ENCODE measurements around the gene CLNK. TPM values are rescaled to one million over a fixed set of nuclear protein-coding genes. Genes with fewer than 3 reads are reported as not detected.

The CLNK gene
- total RNA-seq, 4 donors from 2014 or later: not detected

DNA sequence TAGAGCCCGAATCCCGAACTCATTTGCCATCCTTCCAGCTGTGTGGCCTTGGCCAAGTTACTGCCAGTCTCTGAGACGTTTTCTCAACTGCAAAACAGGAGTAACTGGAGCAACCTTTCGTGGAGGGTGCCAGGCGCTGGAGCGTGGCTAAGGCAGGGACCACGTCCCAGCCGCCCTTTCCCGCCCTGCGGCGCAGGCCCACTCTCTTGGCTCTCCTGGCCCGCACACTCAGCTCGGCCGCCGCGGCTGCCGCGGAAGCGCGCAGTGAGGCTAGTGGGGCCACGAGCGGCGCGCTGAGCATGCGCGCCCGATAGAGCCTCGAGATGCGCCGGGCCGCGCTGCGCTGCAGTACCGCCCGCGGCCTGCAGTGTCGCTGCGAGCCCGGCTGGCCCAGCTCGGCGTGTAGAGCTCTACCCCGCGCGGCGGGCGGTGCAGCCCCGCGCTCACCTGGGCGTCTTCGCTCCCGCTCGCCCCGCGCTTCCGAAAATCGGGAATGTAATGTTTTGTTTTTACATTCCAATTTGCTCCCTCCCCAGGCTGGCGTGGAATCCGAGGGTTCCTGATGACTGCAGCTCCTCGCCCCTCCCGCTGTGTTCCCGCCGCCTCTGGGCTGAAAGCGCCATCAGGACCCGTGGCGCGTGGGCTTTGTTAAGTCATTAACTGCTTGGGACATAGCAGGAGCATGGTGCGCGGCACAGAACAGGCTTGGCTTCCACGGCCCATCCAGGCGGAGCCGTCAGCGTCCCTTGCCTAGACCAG is 223.3 kb downstream of the CLNK start:
- Histone ChIP-seq H3K4me1 (peaks cover 6 to 10% of the 10 kb centered on the region in 2 donors), H3K27me3 (no peaks in the 10 kb centered on the region), H3K9me3 (no peaks in the 10 kb centered on the region), H3K27ac (no peak overlapping the region), H3K4me3 (replicated peaks in 1 of 3) (peak overlapping the region in 1 of 3 donors; percentile 9), H3K36me3 (no peaks in the 10 kb centered on the region)
- TF ChIP-seq, protein P1, sequence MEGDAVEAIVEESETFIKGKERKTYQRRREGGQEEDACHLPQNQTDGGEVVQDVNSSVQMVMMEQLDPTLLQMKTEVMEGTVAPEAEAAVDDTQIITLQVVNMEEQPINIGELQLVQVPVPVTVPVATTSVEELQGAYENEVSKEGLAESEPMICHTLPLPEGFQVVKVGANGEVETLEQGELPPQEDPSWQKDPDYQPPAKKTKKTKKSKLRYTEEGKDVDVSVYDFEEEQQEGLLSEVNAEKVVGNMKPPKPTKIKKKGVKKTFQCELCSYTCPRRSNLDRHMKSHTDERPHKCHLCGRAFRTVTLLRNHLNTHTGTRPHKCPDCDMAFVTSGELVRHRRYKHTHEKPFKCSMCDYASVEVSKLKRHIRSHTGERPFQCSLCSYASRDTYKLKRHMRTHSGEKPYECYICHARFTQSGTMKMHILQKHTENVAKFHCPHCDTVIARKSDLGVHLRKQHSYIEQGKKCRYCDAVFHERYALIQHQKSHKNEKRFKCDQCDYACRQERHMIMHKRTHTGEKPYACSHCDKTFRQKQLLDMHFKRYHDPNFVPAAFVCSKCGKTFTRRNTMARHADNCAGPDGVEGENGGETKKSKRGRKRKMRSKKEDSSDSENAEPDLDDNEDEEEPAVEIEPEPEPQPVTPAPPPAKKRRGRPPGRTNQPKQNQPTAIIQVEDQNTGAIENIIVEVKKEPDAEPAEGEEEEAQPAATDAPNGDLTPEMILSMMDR (IDR thresholded peaks at IDR 0.05): peak in 5 of 6 experiments; percentile 61 to 98 (median 78)
- TF ChIP-seq POLR2A (IDR thresholded peaks at IDR 0.05): no peak
- intact Hi-C loops (cut with DNase I): no loop called here
- WGBS, 2 donors: 7 to 13% methylated on average over 23 to 31 of the region's 72 CpGs
- DNase-seq: peak; percentile 40 to 50

DNA sequence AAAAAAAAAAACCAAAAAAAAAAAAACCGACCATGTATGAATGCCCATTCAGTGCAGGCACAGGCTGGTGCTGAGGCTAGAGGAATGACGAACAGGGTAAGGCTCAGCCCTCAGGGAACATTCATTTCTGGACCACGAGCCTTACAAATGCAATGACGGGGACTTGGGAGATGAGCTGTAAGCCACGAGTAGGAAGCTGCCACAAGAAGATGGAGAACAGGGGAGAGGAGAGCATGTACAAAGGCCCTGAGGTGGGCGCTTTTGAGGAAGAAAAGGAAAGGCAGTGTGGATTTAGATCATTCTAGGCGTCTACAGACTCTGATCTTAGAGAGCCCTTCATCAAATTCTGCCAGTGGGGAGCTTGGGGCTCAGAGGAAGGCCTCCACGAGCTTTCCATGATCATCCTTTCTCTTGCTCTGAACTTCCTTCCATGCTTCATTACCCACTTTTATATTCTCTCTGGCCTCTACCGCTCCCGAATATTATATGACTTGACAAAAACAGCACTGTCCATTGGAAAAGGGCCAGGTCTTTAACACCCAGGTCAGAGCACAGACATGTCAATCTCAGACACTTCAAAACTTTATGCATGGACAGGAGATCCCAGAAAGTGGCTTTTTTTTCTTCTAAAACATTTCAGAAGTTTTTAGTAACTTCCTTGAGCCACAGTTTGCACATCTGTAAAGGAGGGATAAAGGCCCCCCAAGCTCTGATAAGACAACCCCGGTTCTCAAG is 224.1 kb downstream of the CLNK start:
- H3K4me3 ChIP-seq (replicated peaks in 1 of 3): no peak overlapping the region
- no peak for DNase-seq
- 79 to 84% methylated on average over 11 of the region's 11 CpGs for WGBS, 2 donors
- no peaks in the 10 kb centered on the region for H3K27me3 ChIP-seq
- TF ChIP-seq, protein P1 (IDR thresholded peaks at IDR 0.05): no peak
- TF ChIP-seq POLR2A (IDR thresholded peaks at IDR 0.05): no peak
- H3K9me3 ChIP-seq: no peaks in the 10 kb centered on the region
- H3K27ac ChIP-seq: no peak overlapping the region
- no peaks in the 10 kb centered on the region for H3K36me3 ChIP-seq
- H3K4me1 ChIP-seq: peaks cover 8 to 12% of the 10 kb centered on the region in 2 donors
- intact Hi-C loops (cut with DNase I): no loop called here

DNA sequence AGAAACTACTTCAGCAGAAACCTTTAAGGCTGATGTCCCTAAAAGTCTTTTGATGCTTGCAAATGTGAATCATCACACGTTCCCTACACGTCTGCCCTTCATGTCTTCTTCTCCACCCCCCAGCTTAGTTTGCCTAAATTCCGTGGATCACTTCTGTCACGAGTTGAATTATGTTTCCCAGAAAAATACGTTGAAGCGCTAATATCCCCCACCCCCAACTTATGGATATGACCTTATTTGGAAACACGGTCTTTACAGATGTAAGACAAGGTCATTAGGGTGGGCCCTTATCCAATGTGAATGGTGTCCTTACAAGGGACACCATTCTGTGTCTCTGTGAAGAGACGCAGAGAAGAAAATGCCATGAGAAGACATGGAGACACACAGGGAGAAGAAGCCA is 225.3 kb downstream of the CLNK start:
- H3K27me3 ChIP-seq: no peaks in the 10 kb centered on the region
- no peaks in the 10 kb centered on the region for H3K9me3 ChIP-seq
- TF ChIP-seq, protein P1 (IDR thresholded peaks at IDR 0.05): no peak
- no peak for TF ChIP-seq POLR2A (IDR thresholded peaks at IDR 0.05)
- WGBS, 2 donors: 89 to 94% methylated on average over 8 of the region's 8 CpGs
- H3K4me1 ChIP-seq: peaks cover 8 to 12% of the 10 kb centered on the region in 2 donors
- H3K36me3 ChIP-seq: no peaks in the 10 kb centered on the region
- no peak for DNase-seq
- intact Hi-C loops (cut with DNase I): no loop called here
- H3K27ac ChIP-seq: no peak overlapping the region
- H3K4me3 ChIP-seq (replicated peaks in 1 of 3): no peak overlapping the region

GRCh38 chr4:10458177-10458576 is 226.4 kb downstream of the CLNK start:
- 71 to 83% methylated on average over 5 to 13 of the region's 13 CpGs for WGBS, 2 donors
- Histone ChIP-seq H3K4me1 (peaks cover 8 to 12% of the 10 kb centered on the region in 2 donors), H3K4me3 (replicated peaks in 1 of 3) (no peak overlapping the region), H3K9me3 (no peaks in the 10 kb centered on the region), H3K36me3 (peaks cover 0 to under 1% of the 10 kb centered on the region in 2 donors), H3K27ac (no peak overlapping the region), H3K27me3 (no peaks in the 10 kb centered on the region)
- no peak for DNase-seq
- TF ChIP-seq, protein P1 (IDR thresholded peaks at IDR 0.05): no peak
- intact Hi-C loops (cut with DNase I): no loop called here
